ENCODE results near the gene C17orf114.

DNA sequence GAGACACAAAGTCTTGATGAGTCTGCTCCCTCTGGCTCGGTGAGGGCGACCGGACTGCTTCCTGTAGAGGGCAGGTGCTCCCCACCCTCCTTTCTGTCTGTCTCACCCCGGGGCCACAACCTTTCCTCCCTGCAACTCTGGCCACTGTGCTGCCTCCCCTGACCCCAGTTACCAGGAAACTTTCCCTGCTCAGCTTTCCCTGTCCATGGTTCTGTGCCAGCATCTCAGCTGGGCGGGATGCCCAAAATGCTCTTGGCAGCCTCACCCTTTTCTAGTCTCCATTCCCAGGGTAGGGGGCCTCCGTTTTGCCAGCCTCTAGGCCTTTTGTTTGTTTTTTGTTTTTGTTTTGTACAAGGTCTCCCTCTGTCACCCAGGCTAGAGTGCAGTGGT, 6.2 kb upstream of the C17orf114 start:
- TF ChIP-seq, protein P1, sequence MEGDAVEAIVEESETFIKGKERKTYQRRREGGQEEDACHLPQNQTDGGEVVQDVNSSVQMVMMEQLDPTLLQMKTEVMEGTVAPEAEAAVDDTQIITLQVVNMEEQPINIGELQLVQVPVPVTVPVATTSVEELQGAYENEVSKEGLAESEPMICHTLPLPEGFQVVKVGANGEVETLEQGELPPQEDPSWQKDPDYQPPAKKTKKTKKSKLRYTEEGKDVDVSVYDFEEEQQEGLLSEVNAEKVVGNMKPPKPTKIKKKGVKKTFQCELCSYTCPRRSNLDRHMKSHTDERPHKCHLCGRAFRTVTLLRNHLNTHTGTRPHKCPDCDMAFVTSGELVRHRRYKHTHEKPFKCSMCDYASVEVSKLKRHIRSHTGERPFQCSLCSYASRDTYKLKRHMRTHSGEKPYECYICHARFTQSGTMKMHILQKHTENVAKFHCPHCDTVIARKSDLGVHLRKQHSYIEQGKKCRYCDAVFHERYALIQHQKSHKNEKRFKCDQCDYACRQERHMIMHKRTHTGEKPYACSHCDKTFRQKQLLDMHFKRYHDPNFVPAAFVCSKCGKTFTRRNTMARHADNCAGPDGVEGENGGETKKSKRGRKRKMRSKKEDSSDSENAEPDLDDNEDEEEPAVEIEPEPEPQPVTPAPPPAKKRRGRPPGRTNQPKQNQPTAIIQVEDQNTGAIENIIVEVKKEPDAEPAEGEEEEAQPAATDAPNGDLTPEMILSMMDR (IDR thresholded peaks at IDR 0.05) = no peak
- TF ChIP-seq MYC (IDR thresholded peaks at IDR 0.05; ENCODE audit: borderline replicate concordance, low read length) (no peak), RAD21 (conservative IDR thresholded peaks at IDR 0.05 in 1 of 2, IDR thresholded peaks at IDR 0.05 in 1 of 2) (peak in 1 of 2 experiments; percentile 23; a peak in 1 of 5 replicates), MAZ (IDR thresholded peaks at IDR 0.05; ENCODE audit: borderline replicate concordance, low read depth, low read length) (no peak), POLR2A (IDR thresholded peaks at IDR 0.05; ENCODE audit: low read length) (no peak), CHD4 (IDR thresholded peaks at IDR 0.05; ENCODE audit: borderline replicate concordance) (no peak), EP300 (IDR thresholded peaks at IDR 0.05) (no peak), ZNF302 (CRISPR knock-in tag; IDR thresholded peaks at IDR 0.05) (no peak), EHF (CRISPR knock-in tag; IDR thresholded peaks at IDR 0.05) (no peak), JUN (IDR thresholded peaks at IDR 0.05) (no peak), KDM1A (IDR thresholded peaks at IDR 0.05; ENCODE audit: low read depth) (no peak)
- TF ChIP-seq, protein P2, sequence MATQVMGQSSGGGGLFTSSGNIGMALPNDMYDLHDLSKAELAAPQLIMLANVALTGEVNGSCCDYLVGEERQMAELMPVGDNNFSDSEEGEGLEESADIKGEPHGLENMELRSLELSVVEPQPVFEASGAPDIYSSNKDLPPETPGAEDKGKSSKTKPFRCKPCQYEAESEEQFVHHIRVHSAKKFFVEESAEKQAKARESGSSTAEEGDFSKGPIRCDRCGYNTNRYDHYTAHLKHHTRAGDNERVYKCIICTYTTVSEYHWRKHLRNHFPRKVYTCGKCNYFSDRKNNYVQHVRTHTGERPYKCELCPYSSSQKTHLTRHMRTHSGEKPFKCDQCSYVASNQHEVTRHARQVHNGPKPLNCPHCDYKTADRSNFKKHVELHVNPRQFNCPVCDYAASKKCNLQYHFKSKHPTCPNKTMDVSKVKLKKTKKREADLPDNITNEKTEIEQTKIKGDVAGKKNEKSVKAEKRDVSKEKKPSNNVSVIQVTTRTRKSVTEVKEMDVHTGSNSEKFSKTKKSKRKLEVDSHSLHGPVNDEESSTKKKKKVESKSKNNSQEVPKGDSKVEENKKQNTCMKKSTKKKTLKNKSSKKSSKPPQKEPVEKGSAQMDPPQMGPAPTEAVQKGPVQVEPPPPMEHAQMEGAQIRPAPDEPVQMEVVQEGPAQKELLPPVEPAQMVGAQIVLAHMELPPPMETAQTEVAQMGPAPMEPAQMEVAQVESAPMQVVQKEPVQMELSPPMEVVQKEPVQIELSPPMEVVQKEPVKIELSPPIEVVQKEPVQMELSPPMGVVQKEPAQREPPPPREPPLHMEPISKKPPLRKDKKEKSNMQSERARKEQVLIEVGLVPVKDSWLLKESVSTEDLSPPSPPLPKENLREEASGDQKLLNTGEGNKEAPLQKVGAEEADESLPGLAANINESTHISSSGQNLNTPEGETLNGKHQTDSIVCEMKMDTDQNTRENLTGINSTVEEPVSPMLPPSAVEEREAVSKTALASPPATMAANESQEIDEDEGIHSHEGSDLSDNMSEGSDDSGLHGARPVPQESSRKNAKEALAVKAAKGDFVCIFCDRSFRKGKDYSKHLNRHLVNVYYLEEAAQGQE (IDR thresholded peaks at IDR 0.05) = 0 out of 2 replicates have a peak, but pooled peaks have one; percentile 15
- TF ChIP-seq, protein P3, sequence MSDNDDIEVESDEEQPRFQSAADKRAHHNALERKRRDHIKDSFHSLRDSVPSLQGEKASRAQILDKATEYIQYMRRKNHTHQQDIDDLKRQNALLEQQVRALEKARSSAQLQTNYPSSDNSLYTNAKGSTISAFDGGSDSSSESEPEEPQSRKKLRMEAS (IDR thresholded peaks at IDR 0.05) = no peak
- TF ChIP-seq, protein P4, sequence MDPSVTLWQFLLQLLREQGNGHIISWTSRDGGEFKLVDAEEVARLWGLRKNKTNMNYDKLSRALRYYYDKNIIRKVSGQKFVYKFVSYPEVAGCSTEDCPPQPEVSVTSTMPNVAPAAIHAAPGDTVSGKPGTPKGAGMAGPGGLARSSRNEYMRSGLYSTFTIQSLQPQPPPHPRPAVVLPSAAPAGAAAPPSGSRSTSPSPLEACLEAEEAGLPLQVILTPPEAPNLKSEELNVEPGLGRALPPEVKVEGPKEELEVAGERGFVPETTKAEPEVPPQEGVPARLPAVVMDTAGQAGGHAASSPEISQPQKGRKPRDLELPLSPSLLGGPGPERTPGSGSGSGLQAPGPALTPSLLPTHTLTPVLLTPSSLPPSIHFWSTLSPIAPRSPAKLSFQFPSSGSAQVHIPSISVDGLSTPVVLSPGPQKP (IDR thresholded peaks at IDR 0.05; ENCODE audit: low read depth, low read length) = no peak

All from A549 (cell line).